DND-41 (cell line): ENCODE results near the gene PHF8.

Experiments
- ATAC-seq: fragments of 200-7000 bp; cut with Tn5 transposase; 3 replicates; pipeline ENCODE4 v1.9.1; 2021; ENCODE audit warnings: low read depth; ENCODE audit not compliant: insufficient read depth
- DNase-seq: peaks from one replicate; pipeline ENCODE4 v3.0.0-alpha.2; 2020
- H2AFZ ChIP-seq: 2 replicates; pipeline ENCODE4 v1.6.0; 2012; ENCODE audit warnings: low read depth, low read length
- H3K27ac ChIP-seq: 2 replicates; pipeline ENCODE4 v1.5.1; 2012; ENCODE audit warnings: low read length, inconsistent platforms
- H3K27me3 ChIP-seq: fragments of 200-600 bp; sonication (generic); 2 replicates; pipeline ENCODE4 v1.6.0; 2012; ENCODE audit warnings: low read length, mild to moderate bottlenecking, inconsistent platforms; ENCODE audit not compliant: insufficient read depth, poor library complexity
- H3K36me3 ChIP-seq: 2 replicates; pipeline ENCODE4 v1.5.1; 2012; ENCODE audit warnings: low read length, inconsistent platforms; ENCODE audit not compliant: insufficient read depth
- H3K4me1 ChIP-seq: 2 replicates; pipeline ENCODE4 v1.5.1; 2012; ENCODE audit warnings: mild to moderate bottlenecking, low read length; ENCODE audit not compliant: insufficient read depth
- H3K4me2 ChIP-seq: 2 replicates; pipeline ENCODE4 v1.6.0; 2012; ENCODE audit warnings: mild to moderate bottlenecking, moderate library complexity, low read length, inconsistent platforms; ENCODE audit not compliant: insufficient read depth
- H3K4me3 ChIP-seq, 2 experiments: fragments of 200-600 bp in 1 of 2; shearing (Covaris generic) in 1 of 2; 2 replicates each; pipeline ENCODE4 v1.5.1; 2012 to 2016; ENCODE audit warnings: inconsistent platforms in 2 of 2, low read length in 2 of 2, mild to moderate bottlenecking in 2 of 2, low read depth in 1 of 2, moderate library complexity in 1 of 2
- H3K79me2 ChIP-seq: 2 replicates; pipeline ENCODE4 v1.6.0; 2012; ENCODE audit warnings: low read length, inconsistent platforms; ENCODE audit not compliant: insufficient read depth
- H3K9ac ChIP-seq: 2 replicates; pipeline ENCODE4 v1.6.0; 2012; ENCODE audit warnings: low read depth, mild to moderate bottlenecking, inconsistent platforms, low read length, moderate library complexity
- H3K9me3 ChIP-seq: 2 replicates; pipeline ENCODE4 v1.5.1; 2012; ENCODE audit warnings: low read length, moderate library complexity, mild to moderate bottlenecking, inconsistent platforms; ENCODE audit not compliant: insufficient read depth, severe bottlenecking
- H4K20me1 ChIP-seq: 2 replicates; pipeline ENCODE4 v1.6.0; 2012; ENCODE audit warnings: low read length; ENCODE audit not compliant: insufficient read depth
- EZH2 ChIP-seq: IDR thresholded peaks from 3 replicates; pipeline ENCODE4 v1.6.1; 2012; ENCODE audit warnings: borderline replicate concordance, low read depth, mild to moderate bottlenecking, moderate library complexity, low read length, inconsistent platforms; ENCODE audit not compliant: severe bottlenecking
- TF ChIP-seq, protein P1 (sequence below): IDR thresholded peaks from 2 replicates; pipeline ENCODE4 v1.5.1; 2012; ENCODE audit warnings: borderline replicate concordance, low read length, moderate library complexity, mild to moderate bottlenecking; ENCODE audit not compliant: poor library complexity, severe bottlenecking; ENCODE audit errors: extremely low read depth

Gene PHF8

GRCh38 chrX:53895270-53895669, 149.0 kb downstream of the PHF8 start:
- Histone ChIP-seq H3K9ac (no peak overlapping the region), H3K9me3 (no peaks in the 10 kb centered on the region), H3K36me3 (no peaks in the 10 kb centered on the region), H3K79me2 (no peaks in the 10 kb centered on the region), H4K20me1 (no peaks in the 10 kb centered on the region), H3K4me3 (no peak overlapping the region), H3K4me2 (no peak overlapping the region), H3K27ac (no peak overlapping the region), H3K27me3 (no peaks in the 10 kb centered on the region), H3K4me1 (no peaks in the 10 kb centered on the region), H2AFZ (no peak overlapping the region)
- ATAC-seq, result no peak
- no peak for DNase-seq
- no peak for TF ChIP-seq EZH2
- TF ChIP-seq, protein P1, sequence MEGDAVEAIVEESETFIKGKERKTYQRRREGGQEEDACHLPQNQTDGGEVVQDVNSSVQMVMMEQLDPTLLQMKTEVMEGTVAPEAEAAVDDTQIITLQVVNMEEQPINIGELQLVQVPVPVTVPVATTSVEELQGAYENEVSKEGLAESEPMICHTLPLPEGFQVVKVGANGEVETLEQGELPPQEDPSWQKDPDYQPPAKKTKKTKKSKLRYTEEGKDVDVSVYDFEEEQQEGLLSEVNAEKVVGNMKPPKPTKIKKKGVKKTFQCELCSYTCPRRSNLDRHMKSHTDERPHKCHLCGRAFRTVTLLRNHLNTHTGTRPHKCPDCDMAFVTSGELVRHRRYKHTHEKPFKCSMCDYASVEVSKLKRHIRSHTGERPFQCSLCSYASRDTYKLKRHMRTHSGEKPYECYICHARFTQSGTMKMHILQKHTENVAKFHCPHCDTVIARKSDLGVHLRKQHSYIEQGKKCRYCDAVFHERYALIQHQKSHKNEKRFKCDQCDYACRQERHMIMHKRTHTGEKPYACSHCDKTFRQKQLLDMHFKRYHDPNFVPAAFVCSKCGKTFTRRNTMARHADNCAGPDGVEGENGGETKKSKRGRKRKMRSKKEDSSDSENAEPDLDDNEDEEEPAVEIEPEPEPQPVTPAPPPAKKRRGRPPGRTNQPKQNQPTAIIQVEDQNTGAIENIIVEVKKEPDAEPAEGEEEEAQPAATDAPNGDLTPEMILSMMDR, result no peak
